GM21381 (cell line): Measurements from ENCODE around the gene INCA1.
"Not testable (repeated sequence)": the region's sequence is repeated elsewhere in the genome, so short reads cannot be mapped to it uniquely, and the experiment has no call there.

Experiments used
- ATAC-seq: cut with Tn5 transposase; IDR thresholded peaks from one replicate; pipeline ENCODE4 v1.9.1; 2021; ENCODE audit warnings: mild to moderate bottlenecking, moderate library complexity; ENCODE audit not compliant: unreplicated experiment

Gene INCA1

GRCh38 chr17:4997302-4998026 is at the start of gene INCA1, which contains the start of gene KIF1C:
Gene INCA1 (minus strand): TSS chr17:4997522. CDS start chr17:4994437, 3,085 bp downstream.
Gene KIF1C (plus strand): TSS chr17:4997950. CDS start chr17:5000247, 2,297 bp downstream.
- peak; percentile 85 for ATAC-seq

- no peak for ATAC-seq
These were observed 48.2 kb upstream of the INCA1 start for GRCh38 chr17:5045496-5045895.

- ATAC-seq: no peak
These were observed 47.3 kb upstream of the INCA1 start for GRCh38 chr17:5044630-5045029.

- no peak for ATAC-seq
These were observed 46.2 kb upstream of the INCA1 start for GRCh38 chr17:5043524-5043923.

GRCh38 chr17:5042157-5043022 is 45.1 kb upstream of the INCA1 start:
- ATAC-seq: no peak

- ATAC-seq: no peak
These were observed 38.0 kb upstream of the INCA1 start, which contains the start of gene SLC52A1 for GRCh38 chr17:5035315-5035714. Gene SLC52A1 (minus strand): TSS chr17:5035426. CDS start chr17:5034606, 820 bp downstream.

- ATAC-seq: no peak
These were observed 37.3 kb upstream of the INCA1 start for GRCh38 chr17:5034651-5035050.

GRCh38 chr17:5034063-5034462 is 36.7 kb upstream of the INCA1 start:
- ATAC-seq: no peak

- no peak for ATAC-seq
These were observed 36.2 kb upstream of the INCA1 start for GRCh38 chr17:5033352-5034015.

GRCh38 chr17:5032865-5033264 is 35.5 kb upstream of the INCA1 start:
- no peak for ATAC-seq

- peak; percentile 59 for ATAC-seq
These were observed 34.2 kb upstream of the INCA1 start for GRCh38 chr17:5031365-5032082.

- ATAC-seq: not testable (repeated sequence)
These were observed 32.8 kb upstream of the INCA1 start for GRCh38 chr17:5030168-5030567.

GRCh38 chr17:5027916-5028315 is 30.6 kb upstream of the INCA1 start:
- ATAC-seq: no peak

- no peak for ATAC-seq
These were observed 30.0 kb upstream of the INCA1 start for GRCh38 chr17:5027299-5027698.

GRCh38 chr17:5024604-5025003 is 27.3 kb upstream of the INCA1 start:
- ATAC-seq: no peak

GRCh38 chr17:5023588-5024147 is 26.3 kb upstream of the INCA1 start:
- no peak for ATAC-seq

GRCh38 chr17:5022171-5022711 is 24.9 kb upstream of the INCA1 start:
- ATAC-seq: no peak

GRCh38 chr17:5020502-5021023 is 23.2 kb upstream of the INCA1 start:
- no peak for ATAC-seq

- ATAC-seq: no peak
These were observed 22.2 kb upstream of the INCA1 start for GRCh38 chr17:5019475-5019956.

- ATAC-seq: no peak
These were observed 17.0 kb upstream of the INCA1 start for GRCh38 chr17:5014357-5014756.
